WTC11 (cell line): ENCODE results near the gene ZNF827. TPM values are rescaled to one million over a fixed set of nuclear protein-coding genes. Genes with fewer than 3 reads are reported as not detected.

Source experiments
- ATAC-seq: fragments of 200-7000 bp; cut with Tn5 transposase; 2 replicates; pipeline ENCODE4 v1.10.0; 2021; ENCODE audit warnings: mild to moderate bottlenecking, moderate library complexity
- CTCF ChIA-PET: fragments of 300-600 bp; sonication (Branson Sonifier 250); formaldehyde crosslinking; loops from one replicate; lab custom pipeline; 2021; ENCODE audit warnings: antibody characterized with exemption; lab: Charles Lee
- POLR2A ChIA-PET: fragments of 350-600 bp; sonication (Branson Sonifier 250); formaldehyde crosslinking; loops from one replicate; lab custom pipeline; 2021; ENCODE audit warnings: antibody characterized with exemption; lab: Charles Lee
- DNase-seq: peaks from one replicate; pipeline ENCODE4 v3.0.0; 2021; ENCODE audit warnings: low spot score
- H3K27ac Mint-ChIP-seq: 2 replicates; pipeline ENCODE4 v1.8.0; 2021; ENCODE audit warnings: mixed read lengths
- H3K27me3 Mint-ChIP-seq: 2 replicates; pipeline ENCODE4 v1.8.0; 2021; ENCODE audit warnings: low read depth, mild to moderate bottlenecking, moderate library complexity, mixed read lengths
- H3K36me3 Mint-ChIP-seq: 2 replicates; pipeline ENCODE4 v1.8.0; 2021; ENCODE audit warnings: mixed read lengths
- H3K4me1 Mint-ChIP-seq: 2 replicates; pipeline ENCODE4 v1.8.0; 2022; ENCODE audit warnings: mixed read lengths
- H3K4me3 Mint-ChIP-seq: 2 replicates; pipeline ENCODE4 v1.8.0; 2021; ENCODE audit warnings: mild to moderate bottlenecking, moderate library complexity, mixed read lengths
- H3K9me3 Mint-ChIP-seq: 2 replicates; pipeline ENCODE4 v1.8.0; 2021; ENCODE audit warnings: mixed read lengths
- ATF2 ChIP-seq: sonication (generic); formaldehyde crosslinking; IDR thresholded peaks from 2 replicates; pipeline ENCODE4 v1.8.1; 2022; ENCODE audit warnings: low read depth, missing genetic modification reagents, borderline replicate concordance
- CBFB ChIP-seq: sonication (generic); formaldehyde crosslinking; IDR thresholded peaks from 2 replicates; pipeline ENCODE4 v1.8.1; 2022; ENCODE audit warnings: mild to moderate bottlenecking, low read depth, missing genetic modification reagents
- CREB1 ChIP-seq: sonication (generic); formaldehyde crosslinking; IDR thresholded peaks from 2 replicates; pipeline ENCODE4 v1.8.0; 2023; ENCODE audit warnings: mild to moderate bottlenecking, missing genetic modification reagents
- E2F5 ChIP-seq: sonication (generic); formaldehyde crosslinking; IDR thresholded peaks from 2 replicates; pipeline ENCODE4 v1.8.1; 2022; ENCODE audit warnings: mild to moderate bottlenecking, moderate library complexity, missing genetic modification reagents
- ELF4 ChIP-seq: sonication (generic); formaldehyde crosslinking; IDR thresholded peaks from 2 replicates; pipeline ENCODE4 v1.8.1; 2022; ENCODE audit warnings: low read depth, mild to moderate bottlenecking, moderate library complexity, missing genetic modification reagents
- FOXJ3 ChIP-seq: sonication (generic); formaldehyde crosslinking; IDR thresholded peaks from 2 replicates; pipeline ENCODE4 v1.9.0; 2021; ENCODE audit warnings: missing genetic modification reagents, mild to moderate bottlenecking, borderline replicate concordance
- KAT7 ChIP-seq: sonication (generic); formaldehyde crosslinking; IDR thresholded peaks from 2 replicates; pipeline ENCODE4 v1.8.1; 2023; ENCODE audit warnings: missing genetic modification reagents, mild to moderate bottlenecking, borderline replicate concordance
- PRRX2 ChIP-seq: fragments of 250-450 bp; sonication (Bioruptor Pico); IDR thresholded peaks from 2 replicates; pipeline ENCODE4 v1.8.0; 2021; ENCODE audit warnings: mild to moderate bottlenecking
- RELA ChIP-seq: sonication (generic); formaldehyde crosslinking; IDR thresholded peaks from 2 replicates; pipeline ENCODE4 v1.8.1; 2022; ENCODE audit warnings: missing genetic modification reagents, mild to moderate bottlenecking, borderline replicate concordance
- SMAD3 ChIP-seq: sonication (generic); formaldehyde crosslinking; IDR thresholded peaks from 2 replicates; pipeline ENCODE4 v1.8.0; 2022; ENCODE audit warnings: missing genetic modification reagents, mild to moderate bottlenecking, borderline replicate concordance
- STAT6 ChIP-seq: sonication (generic); formaldehyde crosslinking; conservative IDR thresholded peaks from 2 replicates; pipeline ENCODE4 v1.8.1; 2023; ENCODE audit warnings: mild to moderate bottlenecking, low read depth, missing genetic modification reagents, moderate library complexity
- ZMAT4 ChIP-seq: fragments of 250-450 bp; sonication (Bioruptor Pico); IDR thresholded peaks from 2 replicates; pipeline ENCODE4 v1.9.0; 2021; ENCODE audit warnings: mild to moderate bottlenecking
- ZNF138 ChIP-seq: sonication (generic); formaldehyde crosslinking; conservative IDR thresholded peaks from 2 replicates; pipeline ENCODE4 v1.8.1; 2022; ENCODE audit warnings: mild to moderate bottlenecking, moderate library complexity, missing genetic modification reagents
- ZNF396 ChIP-seq: fragments of 250-450 bp; sonication (Bioruptor Pico); IDR thresholded peaks from 2 replicates; pipeline ENCODE4 v1.8.0; 2021; ENCODE audit warnings: mild to moderate bottlenecking, moderate library complexity, borderline replicate concordance
- ZNF425 ChIP-seq: fragments of 250-450 bp; sonication (Bioruptor Pico); conservative IDR thresholded peaks from 2 replicates; pipeline ENCODE4 v1.9.0; 2021; ENCODE audit warnings: mild to moderate bottlenecking
- ZNF532 ChIP-seq: fragments of 250-450 bp; sonication (Bioruptor Pico); IDR thresholded peaks from 2 replicates; pipeline ENCODE4 v1.9.0; 2021; ENCODE audit warnings: mild to moderate bottlenecking, borderline replicate concordance
- ZSCAN18 ChIP-seq: fragments of 250-450 bp; sonication (Bioruptor Pico); IDR thresholded peaks from 2 replicates; pipeline ENCODE4 v2.1.2; 2022; ENCODE audit warnings: mild to moderate bottlenecking, moderate library complexity
- total RNA-seq: library from RNA; stranded (reverse); gene quantifications from 3 replicates; pipeline ENCODE4 v1.2.3, GENCODE V29; 2021

Gene ZNF827
- total RNA-seq, 1 experiment from 2014 or later, result 25.6 TPM

GRCh38 chr4:145716200-145716599 lies 222.4 kb downstream of the ZNF827 start:
- no peak for DNase-seq
- Mint-ChIP-seq H3K9me3 (peaks cover 14% of the 10 kb centered on the region), H3K4me1 (peaks cover 31% of the 10 kb centered on the region), H3K27me3 (no peaks in the 10 kb centered on the region), H3K36me3 (peaks cover 69% of the 10 kb centered on the region)
- ChIA-PET CTCF (no interaction called here), POLR2A (no interaction called here)
- ATAC-seq, result peak; percentile 25
- no peak for TF ChIP-seq FOXJ3 (CRISPR knock-in tag)
- TF ChIP-seq ATF2, result no peak
- no peak for TF ChIP-seq E2F5 (CRISPR knock-in tag)
- TF ChIP-seq ZNF532 (CRISPR knock-in tag), result no peak
- no peak for TF ChIP-seq ZNF396 (CRISPR knock-in tag)
- no peak for TF ChIP-seq ELF4 (CRISPR knock-in tag)
- no peak for TF ChIP-seq CREB1 (CRISPR knock-in tag)
- TF ChIP-seq RELA, result no peak
- no peak for TF ChIP-seq ZNF425 (CRISPR knock-in tag)
- TF ChIP-seq CBFB (CRISPR knock-in tag), result no peak
- TF ChIP-seq ZMAT4 (CRISPR knock-in tag), result no peak
- no peak for TF ChIP-seq ZNF138 (CRISPR knock-in tag)
- TF ChIP-seq, all 79 proteins: peak for 0
- no peak overlapping the region for H3K27ac Mint-ChIP-seq
- no peak overlapping the region for H3K4me3 Mint-ChIP-seq

- Mint-ChIP-seq H3K4me3 (no peak overlapping the region), H3K27ac (no peak overlapping the region; the same call in 1 of the 2 replicates), H3K4me1 (peaks cover 54% of the 10 kb centered on the region)
- POLR2A ChIA-PET, result no interaction called here
- CTCF ChIA-PET, result no interaction called here
- TF ChIP-seq FOXJ3 (CRISPR knock-in tag), result no peak
- TF ChIP-seq ZNF138 (CRISPR knock-in tag), result no peak
- TF ChIP-seq ZSCAN18 (CRISPR knock-in tag), result no peak
- TF ChIP-seq KAT7 (CRISPR knock-in tag), result no peak
- no peak for TF ChIP-seq SMAD3
- no peak for TF ChIP-seq PRRX2 (CRISPR knock-in tag)
- TF ChIP-seq STAT6, result no peak
- TF ChIP-seq, all 79 proteins: peak for 0
- H3K9me3 Mint-ChIP-seq, result peaks cover 8% of the 10 kb centered on the region; the same call in 1 of the 2 replicates
- H3K36me3 Mint-ChIP-seq, result peaks cover 75% of the 10 kb centered on the region
- no peak for DNase-seq
- no peak for ATAC-seq
- no peaks in the 10 kb centered on the region for H3K27me3 Mint-ChIP-seq
These were observed 228.8 kb downstream of the ZNF827 start for GRCh38 chr4:145709843-145710242.
